ENCODE measurements around the gene MANF.

The MANF gene

DNA sequence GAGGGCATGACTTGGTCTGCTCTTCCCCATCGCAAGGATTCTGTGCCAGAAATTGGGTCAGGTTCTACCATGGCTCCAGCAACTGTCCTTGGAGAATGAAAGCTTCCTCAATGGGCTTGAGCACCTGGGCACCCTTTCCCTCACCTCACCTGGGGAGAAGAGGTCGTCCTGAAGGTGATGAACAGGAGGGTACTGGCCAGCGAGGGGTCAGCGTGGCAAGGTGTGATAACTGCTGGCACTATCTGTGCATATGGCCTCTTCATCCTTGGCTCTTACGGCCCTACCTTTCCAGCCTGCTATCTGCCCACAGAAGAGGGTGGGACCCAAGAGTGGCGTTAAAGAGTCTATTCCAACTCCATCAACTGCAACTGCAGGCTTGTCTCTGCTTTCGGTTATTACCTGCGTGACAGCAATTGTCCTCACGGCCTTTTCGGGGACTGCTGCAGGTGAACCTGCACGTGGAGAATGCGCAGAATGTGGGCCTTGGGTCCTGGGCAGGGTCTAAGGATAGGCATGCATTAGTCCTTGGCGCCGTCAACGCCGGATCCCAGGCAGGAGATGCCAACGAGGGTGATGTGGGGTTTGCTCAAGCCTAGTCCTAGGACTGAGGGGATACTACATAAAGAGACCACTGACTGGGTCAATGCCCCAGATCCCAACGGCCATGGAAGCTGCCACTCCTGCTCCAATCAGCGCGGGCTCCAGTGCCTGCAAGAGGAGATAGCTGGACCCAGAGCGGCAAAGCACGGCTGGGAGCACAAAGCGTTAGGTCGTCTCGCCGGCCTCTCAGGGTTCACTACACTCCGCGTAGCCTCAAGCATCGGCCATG is 5.4 kb downstream of the MANF start:
- DNase-seq (ENCODE audit: low read depth), result no peak

DNA sequence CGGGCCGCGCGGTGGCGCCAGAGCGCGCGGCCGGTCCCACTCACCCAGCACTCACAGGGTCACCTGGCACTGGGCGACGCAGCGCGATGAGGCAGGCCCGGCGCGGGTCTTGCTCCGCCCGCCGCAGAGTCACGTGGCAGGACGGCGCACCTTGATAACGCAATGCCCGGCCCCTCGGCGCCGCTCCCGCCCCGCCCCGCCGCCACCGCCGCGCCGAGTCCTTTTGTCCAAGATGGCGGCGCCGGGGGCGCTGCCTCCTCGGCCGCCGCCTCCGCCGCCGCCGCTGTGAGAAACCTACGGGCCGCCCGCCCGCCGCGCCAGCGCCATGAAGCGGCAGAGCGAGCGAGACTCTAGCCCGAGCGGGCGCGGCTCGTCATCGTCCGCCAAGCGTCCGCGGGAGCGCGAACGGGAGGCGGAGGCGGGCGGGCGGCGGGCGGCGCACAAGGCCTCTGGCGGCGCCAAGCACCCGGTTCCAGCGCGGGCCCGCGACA is 6.0 kb downstream of the MANF start, which contains the start of gene RBM15B:
Gene RBM15B, plus strand, starts transcription at position 211 of the 491 bp plus-strand sequence. Its CDS starts 115 bp downstream, at position 326.
- DNase-seq (ENCODE audit: low read depth), result peak; percentile 96

DNA sequence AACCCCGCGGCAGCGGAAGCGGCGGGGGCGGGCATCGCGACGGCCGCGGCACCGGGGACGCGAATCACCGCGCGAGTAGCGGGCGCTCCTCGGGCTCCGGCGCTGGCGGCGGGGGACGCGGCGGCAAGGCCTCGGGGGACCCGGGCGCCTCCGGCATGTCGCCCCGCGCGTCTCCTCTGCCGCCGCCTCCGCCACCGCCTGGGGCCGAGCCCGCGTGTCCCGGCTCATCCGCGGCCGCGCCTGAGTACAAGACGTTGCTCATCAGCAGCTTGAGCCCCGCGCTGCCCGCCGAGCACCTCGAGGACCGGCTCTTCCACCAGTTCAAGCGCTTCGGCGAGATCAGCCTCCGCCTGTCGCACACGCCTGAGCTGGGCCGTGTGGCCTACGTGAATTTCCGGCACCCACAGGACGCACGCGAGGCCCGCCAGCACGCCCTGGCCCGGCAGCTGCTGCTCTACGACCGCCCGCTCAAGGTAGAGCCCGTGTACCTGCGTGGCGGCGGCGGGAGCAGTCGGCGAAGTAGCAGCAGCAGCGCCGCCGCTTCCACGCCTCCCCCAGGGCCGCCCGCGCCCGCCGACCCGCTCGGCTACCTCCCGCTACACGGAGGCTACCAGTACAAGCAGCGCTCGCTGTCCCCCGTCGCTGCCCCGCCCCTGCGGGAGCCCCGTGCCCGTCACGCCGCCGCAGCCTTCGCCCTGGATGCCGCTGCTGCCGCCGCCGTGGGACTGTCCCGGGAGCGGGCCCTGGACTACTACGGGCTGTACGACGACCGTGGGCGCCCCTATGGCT is 6.7 kb downstream of the MANF start:
- DNase-seq (ENCODE audit: low read depth), result peak; percentile 39

DNA sequence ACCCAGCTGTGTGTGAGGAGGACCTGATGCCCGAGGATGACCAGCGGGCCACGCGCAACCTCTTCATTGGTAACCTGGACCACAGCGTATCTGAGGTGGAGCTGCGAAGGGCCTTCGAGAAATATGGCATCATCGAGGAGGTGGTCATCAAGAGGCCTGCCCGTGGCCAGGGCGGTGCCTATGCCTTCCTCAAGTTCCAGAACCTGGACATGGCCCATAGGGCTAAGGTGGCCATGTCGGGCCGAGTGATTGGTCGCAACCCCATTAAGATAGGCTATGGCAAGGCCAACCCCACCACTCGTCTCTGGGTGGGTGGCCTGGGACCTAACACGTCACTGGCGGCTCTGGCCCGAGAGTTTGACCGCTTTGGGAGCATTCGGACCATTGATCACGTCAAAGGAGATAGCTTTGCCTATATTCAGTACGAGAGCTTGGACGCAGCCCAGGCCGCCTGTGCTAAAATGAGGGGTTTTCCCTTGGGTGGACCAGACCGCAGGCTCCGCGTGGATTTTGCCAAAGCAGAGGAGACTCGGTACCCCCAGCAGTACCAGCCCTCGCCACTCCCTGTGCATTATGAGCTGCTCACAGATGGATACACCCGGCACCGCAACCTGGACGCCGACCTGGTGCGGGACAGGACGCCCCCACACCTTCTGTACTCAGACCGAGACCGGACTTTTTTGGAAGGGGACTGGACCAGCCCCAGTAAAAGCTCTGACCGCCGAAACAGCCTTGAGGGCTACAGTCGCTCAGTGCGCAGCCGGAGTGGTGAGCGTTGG is 7.5 kb downstream of the MANF start:
- DNase-seq (ENCODE audit: low read depth), result no peak

DNA sequence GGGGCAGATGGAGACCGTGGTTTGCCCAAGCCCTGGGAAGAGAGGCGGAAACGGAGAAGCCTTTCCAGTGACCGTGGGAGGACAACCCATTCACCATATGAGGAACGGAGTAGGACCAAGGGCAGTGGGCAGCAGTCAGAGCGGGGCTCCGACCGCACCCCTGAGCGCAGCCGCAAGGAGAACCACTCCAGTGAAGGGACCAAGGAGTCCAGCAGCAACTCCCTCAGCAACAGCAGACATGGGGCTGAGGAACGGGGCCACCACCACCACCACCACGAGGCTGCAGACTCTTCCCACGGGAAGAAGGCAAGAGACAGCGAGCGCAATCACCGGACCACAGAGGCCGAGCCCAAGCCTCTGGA is 8.0 kb downstream of the MANF start:
- no peak for DNase-seq (ENCODE audit: low read depth)

DNA sequence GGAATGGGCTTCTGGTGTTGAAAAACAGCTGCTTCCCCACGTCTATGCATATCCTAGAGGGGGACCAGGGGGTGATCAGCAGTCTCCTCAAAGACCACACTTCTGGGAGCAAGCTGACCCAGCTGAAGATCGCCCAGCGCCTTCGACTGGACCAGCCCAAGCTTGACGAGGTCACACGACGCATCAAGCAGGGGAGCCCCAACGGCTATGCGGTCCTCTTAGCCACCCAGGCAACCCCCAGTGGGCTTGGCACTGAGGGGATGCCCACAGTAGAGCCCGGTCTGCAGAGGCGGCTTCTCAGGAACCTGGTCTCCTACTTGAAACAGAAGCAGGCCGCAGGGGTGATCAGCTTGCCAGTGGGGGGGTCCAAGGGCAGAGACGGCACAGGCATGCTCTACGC is 8.5 kb downstream of the MANF start:
- DNase-seq (ENCODE audit: low read depth), result no peak

DNA sequence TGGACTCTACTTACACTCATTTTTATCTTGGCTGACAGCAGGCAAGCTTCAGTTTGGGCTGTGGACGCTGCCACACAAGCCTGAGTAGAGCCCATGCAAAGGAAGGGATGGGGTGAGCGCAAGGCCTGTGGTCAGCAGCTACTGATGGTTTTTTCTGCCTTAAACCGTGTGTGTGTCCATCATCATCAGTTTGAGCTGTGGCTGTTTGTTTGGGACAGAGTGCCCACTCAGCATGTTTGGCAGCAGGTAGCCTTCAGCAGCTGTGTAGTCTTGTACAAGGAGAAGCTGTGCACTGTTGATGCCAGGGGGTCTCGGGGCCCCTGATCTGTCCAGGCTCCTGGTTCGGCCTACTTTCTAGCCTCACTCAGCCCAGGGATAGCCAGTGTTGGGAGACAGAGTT is 9.4 kb downstream of the MANF start:
- DNase-seq (ENCODE audit: low read depth), result no peak

DNA sequence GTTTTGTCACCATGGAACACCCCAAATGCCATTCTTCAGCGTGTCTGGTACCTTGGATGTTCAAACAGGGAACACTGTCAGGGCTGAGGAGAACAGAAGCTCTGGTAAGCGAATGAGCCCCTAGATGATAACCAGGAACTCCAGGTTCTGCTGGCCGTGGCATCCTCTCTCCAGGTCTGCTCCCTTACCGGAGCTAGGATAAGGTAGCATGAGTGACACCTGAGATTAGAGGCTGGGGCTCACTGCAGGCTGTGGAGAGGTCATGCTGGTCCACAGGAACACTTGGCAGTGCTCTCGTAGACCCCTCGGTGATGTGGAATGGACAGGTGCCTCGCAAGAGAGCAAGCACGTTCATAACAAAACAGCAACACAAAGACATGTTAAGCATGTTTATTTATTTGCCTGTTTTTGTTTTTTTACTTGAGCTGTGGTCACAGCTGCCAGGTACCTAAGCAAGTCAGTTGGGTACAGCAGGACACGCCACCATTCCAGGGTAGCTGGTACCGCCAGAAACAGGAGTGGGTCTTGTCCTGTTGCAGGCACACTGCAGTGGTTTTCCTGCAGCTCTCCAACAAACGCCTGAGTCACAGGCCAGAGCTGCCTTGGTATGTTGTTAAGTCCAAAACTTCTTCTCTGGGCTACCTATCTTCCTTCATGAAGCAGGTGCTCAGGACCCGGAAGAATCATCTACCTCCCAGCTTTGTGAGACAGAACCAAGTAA is 10.6 kb downstream of the MANF start:
- DNase-seq (ENCODE audit: low read depth), result no peak

DNA sequence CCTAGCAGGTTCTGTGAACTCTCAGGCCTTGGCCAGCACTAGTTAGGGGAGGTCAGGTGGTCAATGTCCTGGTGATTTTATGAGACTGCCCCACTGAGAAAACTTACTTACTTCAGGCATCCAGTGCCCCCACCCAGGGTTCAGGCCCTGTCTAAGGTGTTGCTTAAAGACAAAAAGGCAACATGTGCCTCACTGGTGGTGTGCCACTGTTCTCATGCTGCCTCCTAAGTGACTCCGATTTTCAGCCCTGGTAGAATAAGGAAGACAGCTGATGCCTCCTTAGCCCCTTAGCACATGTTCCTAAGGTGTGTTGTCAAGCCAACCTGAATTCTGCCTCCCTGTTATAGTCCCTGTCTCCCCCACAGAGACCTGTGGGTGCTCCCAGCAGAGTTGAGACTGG is 11.3 kb downstream of the MANF start:
- no peak for DNase-seq (ENCODE audit: low read depth)

DNA sequence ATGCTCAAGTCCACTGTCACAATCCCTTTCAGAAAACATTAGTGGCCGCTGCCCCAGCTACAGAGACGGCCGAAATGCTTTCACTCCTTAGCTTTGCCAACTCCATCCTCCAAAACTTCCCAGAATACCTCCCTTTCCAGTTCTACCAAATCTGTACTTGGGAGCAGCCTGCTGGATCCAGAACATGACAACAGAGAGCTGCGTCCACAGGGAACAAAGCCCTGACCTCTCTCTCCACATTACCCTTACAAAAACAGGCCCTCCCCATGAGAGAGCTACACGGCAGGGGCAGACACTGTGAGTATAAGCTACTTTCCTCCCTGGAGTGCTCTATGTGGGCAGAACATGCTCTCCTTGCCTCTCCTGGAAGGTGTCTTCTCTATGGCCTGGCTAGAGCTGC is 12.3 kb downstream of the MANF start:
- DNase-seq (ENCODE audit: low read depth), result no peak

DNA sequence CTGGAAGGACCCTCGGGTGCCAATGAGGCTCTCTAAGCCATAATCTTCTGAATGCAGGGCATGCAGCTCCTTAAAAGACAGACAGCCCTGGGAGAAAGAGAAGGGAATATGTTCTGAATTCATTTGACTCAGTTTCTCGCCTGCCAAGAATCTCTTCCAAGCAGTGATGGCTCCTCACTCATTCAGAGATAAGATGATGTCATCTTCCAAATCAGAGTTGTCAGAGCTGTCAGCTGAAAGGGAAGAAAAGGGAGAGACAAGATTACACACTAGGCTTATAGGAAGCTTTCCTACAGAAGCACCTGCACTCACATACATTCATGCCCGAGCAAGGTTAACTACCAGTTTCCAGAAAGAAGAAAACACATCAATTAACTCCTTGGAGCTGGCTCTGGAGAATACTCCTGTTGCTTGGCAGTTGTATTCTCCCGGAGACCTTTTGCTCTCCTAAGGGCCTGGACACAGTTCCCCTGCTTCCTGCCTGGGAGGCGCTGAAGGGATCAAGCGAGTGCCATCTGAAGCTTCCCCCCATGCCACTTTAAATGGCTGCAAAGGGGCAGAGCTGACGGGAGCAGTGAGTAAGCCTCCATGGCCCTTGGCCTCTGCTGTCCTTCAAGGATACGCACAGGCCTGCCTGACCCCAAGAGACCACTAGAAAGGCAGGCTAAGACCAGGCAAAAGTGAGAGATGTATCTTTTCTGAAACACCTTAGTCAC is 13.7 kb downstream of the MANF start:
- DNase-seq (ENCODE audit: low read depth), result no peak

DNA sequence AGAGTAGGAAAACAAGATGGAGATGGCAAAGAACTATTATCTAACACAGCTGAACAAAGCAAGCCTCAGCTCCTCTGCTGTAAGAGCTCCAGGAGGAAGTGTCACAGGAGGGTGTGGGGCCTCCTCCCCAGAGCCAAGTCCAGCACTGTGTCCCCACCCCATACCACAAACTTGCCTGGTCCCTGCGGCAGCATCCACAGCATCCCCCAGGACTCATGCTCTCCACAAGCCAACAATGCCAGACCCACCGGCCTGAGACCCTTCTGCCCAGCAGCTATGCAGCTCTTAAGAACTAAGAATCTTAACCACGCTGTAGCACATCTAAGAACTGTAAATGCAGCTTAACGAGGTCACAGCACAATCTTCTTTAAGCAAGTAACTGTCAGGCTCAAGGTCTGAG is 15.1 kb downstream of the MANF start:
- DNase-seq (ENCODE audit: low read depth), result no peak

DNA sequence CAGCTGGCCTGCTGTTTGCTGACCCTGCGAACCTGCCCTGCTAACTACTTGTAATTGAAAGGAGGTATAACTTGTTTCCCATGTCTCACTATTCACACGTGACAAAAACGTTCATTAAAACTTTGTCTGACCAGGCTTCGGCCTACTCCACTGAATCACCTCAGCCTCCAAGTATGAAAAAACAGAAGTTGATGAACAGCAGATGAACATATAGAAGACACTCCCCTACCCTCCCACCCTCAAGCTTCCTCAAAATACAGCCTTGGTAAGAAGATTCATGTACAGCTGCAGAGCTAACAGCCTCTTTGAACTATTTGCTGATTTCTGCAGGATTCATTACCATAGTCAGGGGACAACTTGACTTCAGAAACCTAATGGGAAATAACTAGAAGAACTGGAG is 16.6 kb downstream of the MANF start:
- DNase-seq (ENCODE audit: low read depth), result no peak

DNA sequence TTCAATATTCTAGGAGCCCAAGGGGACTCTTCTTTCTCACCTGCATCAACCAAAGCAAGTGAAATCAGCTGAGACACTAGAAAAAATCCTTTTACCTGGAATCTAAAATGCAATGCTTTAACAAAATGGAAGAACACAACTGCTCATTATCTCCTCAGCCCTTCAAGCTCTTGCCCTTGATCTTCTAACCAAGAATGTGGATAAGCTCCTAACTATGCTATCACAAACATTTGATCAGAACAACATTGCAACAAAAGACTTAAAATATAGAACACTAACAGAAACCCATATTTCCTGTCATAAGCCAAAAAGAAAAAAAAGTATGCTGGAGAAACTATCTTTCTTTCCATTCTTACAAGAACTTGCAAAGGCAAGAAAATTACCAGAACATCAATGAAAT is 18.6 kb downstream of the MANF start:
- DNase-seq (ENCODE audit: low read depth), result no peak

DNA sequence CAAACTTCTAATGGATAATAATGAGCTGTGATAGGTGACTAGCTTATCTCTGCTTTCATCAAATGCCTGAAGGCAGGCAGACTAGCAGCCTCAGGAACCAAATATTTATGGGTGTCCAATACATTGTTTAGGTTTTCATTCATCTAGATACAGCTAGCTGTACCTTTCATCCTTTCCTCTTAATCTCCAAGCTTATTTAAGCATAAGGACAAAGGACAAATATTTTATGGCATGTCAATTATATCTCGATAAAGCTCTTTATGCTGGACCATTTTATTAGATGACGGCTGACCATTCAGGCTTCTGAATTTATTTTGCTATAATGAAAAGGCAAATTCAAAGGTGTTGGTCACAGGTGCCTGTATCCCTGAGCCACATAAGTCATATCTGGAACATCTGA is 22.9 kb downstream of the MANF start:
- no peak for DNase-seq (ENCODE audit: low read depth)

DNA sequence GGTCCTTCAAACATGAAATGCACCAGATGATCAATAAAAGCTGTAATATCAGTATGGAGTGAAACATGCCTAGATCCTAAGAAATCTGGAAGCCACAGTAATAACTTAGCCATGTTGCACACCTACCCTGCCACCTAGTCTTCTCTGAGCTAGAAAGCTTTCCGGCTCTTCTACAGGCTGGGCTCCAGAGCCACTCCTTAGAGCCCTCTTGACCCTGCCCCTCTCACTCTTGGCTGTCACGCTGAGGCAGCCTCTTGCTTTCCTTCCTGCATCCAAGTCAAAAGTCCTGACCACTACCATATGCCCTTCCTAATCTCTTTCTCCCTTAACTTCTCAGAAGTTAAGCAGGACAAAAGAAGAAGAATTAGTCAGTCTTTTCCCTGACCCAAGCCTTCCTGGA is 23.7 kb downstream of the MANF start:
- no peak for DNase-seq (ENCODE audit: low read depth)

DNA sequence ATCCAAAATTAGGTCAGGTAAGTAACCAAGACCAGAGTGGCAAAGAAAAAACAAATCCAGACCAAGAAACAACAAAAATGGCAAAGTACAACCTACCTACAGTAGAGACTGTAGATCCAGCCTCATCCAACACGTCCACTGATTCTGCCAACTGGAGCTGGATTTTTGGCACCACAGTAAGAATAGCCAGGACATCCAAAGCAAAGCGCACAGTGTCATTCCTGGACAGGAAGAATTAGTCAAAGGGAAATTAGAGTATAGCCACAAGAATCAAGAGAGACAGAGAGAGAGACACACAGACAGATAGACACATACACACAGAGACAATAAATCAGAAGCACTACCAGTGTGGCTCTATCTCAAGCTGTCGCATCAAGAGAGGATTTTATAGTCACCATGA is 37.1 kb downstream of the MANF start:
- DNase-seq (ENCODE audit: low read depth), result no peak

DNA sequence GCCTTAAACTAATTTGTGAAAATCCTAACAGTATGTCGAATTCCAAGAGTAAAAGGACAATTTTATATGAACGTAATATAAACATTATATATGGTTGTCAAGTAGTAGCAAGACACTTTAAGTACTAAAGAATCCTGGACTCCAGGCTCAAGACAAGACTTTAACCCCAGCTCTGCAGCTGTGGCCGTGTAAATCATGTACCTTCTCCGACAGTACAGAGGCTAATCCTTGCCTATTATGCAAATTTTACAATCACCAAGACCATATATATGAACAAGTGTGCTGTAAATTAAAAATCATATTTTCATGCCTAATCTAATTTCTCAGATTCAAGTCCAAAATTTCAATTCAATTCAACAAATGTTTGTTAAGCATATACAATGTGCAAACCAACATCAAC is 41.8 kb downstream of the MANF start:
- no peak for DNase-seq (ENCODE audit: low read depth)

DNA sequence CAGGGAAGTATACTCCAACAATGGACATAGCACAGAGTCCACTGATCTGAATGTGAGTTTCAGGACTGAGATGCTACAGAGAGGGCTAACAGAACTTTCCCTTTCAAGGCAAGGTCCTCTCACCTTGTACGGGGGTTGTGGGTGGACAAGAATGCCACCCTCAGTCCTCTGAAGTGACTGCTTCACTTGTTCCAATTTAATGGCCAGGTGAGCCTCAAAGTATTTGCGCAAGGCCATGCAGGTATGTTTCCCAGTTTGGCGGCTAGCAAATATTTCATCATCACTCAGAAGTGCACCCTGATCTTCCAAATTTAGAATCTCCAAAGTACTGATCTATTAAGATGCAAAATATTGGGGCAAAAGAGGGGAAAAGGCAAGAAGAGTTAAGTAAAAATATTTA is 44.0 kb downstream of the MANF start:
- DNase-seq (ENCODE audit: low read depth), result no peak

DNA sequence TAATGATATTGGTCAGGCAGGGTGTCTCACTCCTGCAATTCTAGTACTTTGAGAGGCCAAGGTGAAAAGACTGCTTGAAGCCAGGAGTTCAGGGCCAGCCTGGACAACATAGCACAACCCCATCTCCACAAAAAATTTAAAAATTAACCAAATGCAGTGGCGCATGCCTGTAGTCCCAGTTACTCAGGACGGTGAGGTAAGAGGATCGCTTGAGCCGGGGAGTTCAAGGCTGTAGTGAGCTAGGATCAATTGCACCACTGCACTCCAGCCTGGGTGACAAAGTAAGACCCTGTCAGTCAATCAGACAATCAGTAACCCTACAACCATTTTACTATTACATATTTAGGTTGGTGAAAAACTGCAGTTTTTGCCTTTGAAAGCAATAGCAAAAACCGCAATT is 49.0 kb downstream of the MANF start:
- no peak for DNase-seq (ENCODE audit: low read depth)

DNA sequence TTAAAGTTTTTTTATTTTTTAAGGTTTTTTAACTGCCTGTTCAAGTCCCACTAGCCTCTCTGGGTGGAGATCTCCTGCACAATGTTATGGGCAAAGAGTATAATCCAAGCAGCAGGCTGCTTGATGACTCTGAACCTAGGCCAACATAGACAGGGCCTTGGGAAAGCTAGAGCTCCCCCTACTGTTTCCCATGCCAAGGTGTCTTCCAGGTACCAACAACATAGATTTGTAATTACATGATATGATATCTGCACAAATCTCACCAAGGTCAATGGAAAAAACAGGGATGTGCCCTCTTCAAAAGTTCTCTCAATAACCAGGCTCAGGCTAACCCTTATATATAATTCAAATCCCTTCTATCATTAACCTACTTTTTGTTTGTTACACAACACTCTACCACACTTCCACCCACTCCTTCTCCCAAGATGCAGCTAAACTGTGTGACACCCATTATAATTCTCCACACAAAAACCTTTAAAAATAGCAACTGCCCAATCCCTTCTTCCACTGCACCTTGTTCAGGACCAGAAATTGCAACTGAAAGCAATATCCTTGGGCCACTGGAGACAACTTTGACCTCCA is 49.7 kb downstream of the MANF start:
- peak; percentile 17 for DNase-seq (ENCODE audit: low read depth)

All from activated T-cell treated with anti-CD3 and anti-CD28 coated beads for 48 hours (primary cell).